Keratinocyte (primary cell): ENCODE data around the gene PDE1A. TPM values are rescaled to one million over a fixed set of nuclear protein-coding genes. Genes with fewer than 3 reads are reported as not detected.

Experiments
- DNase-seq: peaks from one replicate; pipeline ENCODE4 v3.0.0-alpha.2; 2011; ENCODE audit warnings: low read depth, missing footprints, low spot score
- FAIRE-seq: peaks from 2 replicates; lab custom pipeline; 2011; peaks lifted over from hg19 to GRCh38; lab: Jason Lieb, UNC
- H2AFZ ChIP-seq: 2 replicates; pipeline ENCODE4 v1.6.0; 2012; ENCODE audit warnings: low read length, control low read depth, inconsistent platforms; ENCODE audit not compliant: control insufficient read depth
- H3K27ac ChIP-seq: 2 replicates; pipeline ENCODE4 v1.5.1; 2011; ENCODE audit warnings: low read length; ENCODE audit not compliant: control insufficient read depth, insufficient read depth
- H3K27me3 ChIP-seq: 3 replicates; pipeline ENCODE4 v1.6.0; 2011; ENCODE audit warnings: low read length; ENCODE audit not compliant: control insufficient read depth, insufficient read depth; ENCODE audit errors: extremely low read depth
- H3K36me3 ChIP-seq, 2 experiments: 2 replicates in 1 of 2; 3 replicates in 1 of 2; pipeline ENCODE4 v1.5.1; 2011; ENCODE audit warnings: low read length in 2 of 2, mild to moderate bottlenecking in 1 of 2; ENCODE audit not compliant: control insufficient read depth in 2 of 2, insufficient read depth in 2 of 2; ENCODE audit errors: extremely low read depth in 1 of 2
- H3K4me1 ChIP-seq: 3 replicates; pipeline ENCODE4 v1.5.1; 2011; ENCODE audit warnings: low read length; ENCODE audit not compliant: control insufficient read depth, insufficient read depth; ENCODE audit errors: extremely low read depth
- H3K4me2 ChIP-seq: 3 replicates; pipeline ENCODE4 v1.6.0; 2011; ENCODE audit warnings: low read depth, low read length; ENCODE audit not compliant: control insufficient read depth, insufficient read depth; ENCODE audit errors: extremely low read depth
- H3K4me3 ChIP-seq, 3 experiments: fragments of 200-600 bp in 1 of 3; sonication (generic) in 1 of 3; 2 replicates in 2 of 3; 3 replicates in 1 of 3; pipeline ENCODE4 v1.5.1; 2011 to 2016; ENCODE audit warnings: low read length in 3 of 3, mild to moderate bottlenecking in 3 of 3, control low read depth in 2 of 3, inconsistent platforms in 1 of 3, low read depth in 1 of 3, mixed read lengths in 1 of 3, mixed run types in 1 of 3, moderate library complexity in 1 of 3; ENCODE audit not compliant: control insufficient read depth in 2 of 3, insufficient read depth in 2 of 3; ENCODE audit errors: extremely low read depth in 1 of 3
- H3K79me2 ChIP-seq: 2 replicates; pipeline ENCODE4 v1.6.0; 2012; ENCODE audit warnings: low read length; ENCODE audit not compliant: control insufficient read depth, insufficient read depth
- H3K9ac ChIP-seq: 3 replicates; pipeline ENCODE4 v1.6.0; 2011; ENCODE audit warnings: low read length; ENCODE audit not compliant: control insufficient read depth, insufficient read depth; ENCODE audit errors: extremely low read depth
- H3K9me1 ChIP-seq: 3 replicates; pipeline ENCODE4 v1.6.0; 2011; ENCODE audit warnings: low read length; ENCODE audit not compliant: control insufficient read depth, insufficient read depth; ENCODE audit errors: extremely low read depth
- H3K9me3 ChIP-seq: 2 replicates; pipeline ENCODE4 v1.5.1; 2012; ENCODE audit warnings: low read depth, low read length; ENCODE audit not compliant: control insufficient read depth
- H4K20me1 ChIP-seq: 3 replicates; pipeline ENCODE4 v1.6.0; 2011; ENCODE audit warnings: low read length; ENCODE audit not compliant: control insufficient read depth, insufficient read depth; ENCODE audit errors: extremely low read depth
- EZH2 ChIP-seq: IDR thresholded peaks from one replicate; pipeline ENCODE4 v1.6.1; 2012; ENCODE audit warnings: inconsistent platforms, mild to moderate bottlenecking, low read length, moderate library complexity
- dilution Hi-C: fragments of 300-500 bp; cut with MboI; formaldehyde crosslinking; loops from one replicate; pipeline ENCODE4 v1.7.0; 2020; ENCODE audit warnings: low sequenced_read_pairs; ENCODE audit not compliant: extremely low pct_ligation_motif_present
- polyA plus RNA-seq, 5 experiments: library from polyadenylated mRNA; depleted of rRNA in 3 of 5; stranded (reverse) in 3 of 5; stranded (forward) in 1 of 5; unstranded in 1 of 5; fragments of >200 nt; gene quantifications; 1 replicate in 1 of 5; 2 replicates in 3 of 5; 3 replicates in 1 of 5; pipeline versions ENCODE4 v1.2.1 to v1.2.3, GENCODE V29; 2011 to 2012; ENCODE audit warnings: missing spikeins in 2 of 5, low read depth in 1 of 5, low replicate concordance in 1 of 5
- TF ChIP-seq, protein P1 (sequence below), 3 experiments: IDR thresholded peaks in 1 of 3; conservative IDR thresholded peaks in 1 of 3; optimal IDR thresholded peaks in 1 of 3; 2 replicates in 2 of 3; 3 replicates in 1 of 3; pipeline versions ENCODE3 to v1.5.1; 2011; ENCODE audit warnings: low read length in 3 of 3, mild to moderate bottlenecking in 3 of 3, moderate library complexity in 2 of 3, control low read depth in 1 of 3, inconsistent platforms in 1 of 3; ENCODE audit not compliant: insufficient read depth in 2 of 3; ENCODE audit errors: extremely low read depth in 1 of 3

Gene PDE1A
- polyA plus RNA-seq, 1 donor (not counting 4 experiments of a cell fraction or from before 2014, with no cell fraction given) = 0.10 TPM

DNA sequence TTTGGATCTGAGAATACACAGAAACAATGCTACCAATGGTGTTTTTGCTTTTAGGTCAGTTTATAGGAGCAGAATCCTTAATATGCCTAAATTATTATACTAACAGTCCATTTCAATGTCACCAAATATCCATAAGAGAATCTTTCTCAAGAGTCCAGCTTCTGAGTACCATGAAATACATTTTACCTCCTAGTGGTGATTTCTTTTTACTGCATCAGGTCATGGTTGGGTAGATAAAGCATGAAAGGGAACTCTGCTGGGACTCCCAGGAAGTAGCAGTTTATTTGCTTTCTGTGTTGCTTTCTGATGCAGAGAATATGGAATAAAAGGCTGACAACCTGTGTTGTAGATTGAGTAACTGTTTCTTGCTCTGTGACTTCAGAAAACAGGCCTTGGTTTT is 325.6 kb downstream of the PDE1A start:
- no peaks in the 10 kb centered on the region for H3K79me2 ChIP-seq
- H3K9me1 ChIP-seq = no peaks in the 10 kb centered on the region
- H3K4me2 ChIP-seq = no peak overlapping the region
- no peak overlapping the region for H3K27ac ChIP-seq
- H3K9me3 ChIP-seq = no peaks in the 10 kb centered on the region
- H3K4me3 ChIP-seq = no peak overlapping the region
- H4K20me1 ChIP-seq = no peaks in the 10 kb centered on the region
- H3K9ac ChIP-seq = no peak overlapping the region
- FAIRE-seq = no peak
- no peak for DNase-seq
- no peaks in the 10 kb centered on the region for H3K4me1 ChIP-seq
- no peaks in the 10 kb centered on the region for H3K36me3 ChIP-seq
- no peaks in the 10 kb centered on the region for H3K27me3 ChIP-seq
- TF ChIP-seq, protein P1, sequence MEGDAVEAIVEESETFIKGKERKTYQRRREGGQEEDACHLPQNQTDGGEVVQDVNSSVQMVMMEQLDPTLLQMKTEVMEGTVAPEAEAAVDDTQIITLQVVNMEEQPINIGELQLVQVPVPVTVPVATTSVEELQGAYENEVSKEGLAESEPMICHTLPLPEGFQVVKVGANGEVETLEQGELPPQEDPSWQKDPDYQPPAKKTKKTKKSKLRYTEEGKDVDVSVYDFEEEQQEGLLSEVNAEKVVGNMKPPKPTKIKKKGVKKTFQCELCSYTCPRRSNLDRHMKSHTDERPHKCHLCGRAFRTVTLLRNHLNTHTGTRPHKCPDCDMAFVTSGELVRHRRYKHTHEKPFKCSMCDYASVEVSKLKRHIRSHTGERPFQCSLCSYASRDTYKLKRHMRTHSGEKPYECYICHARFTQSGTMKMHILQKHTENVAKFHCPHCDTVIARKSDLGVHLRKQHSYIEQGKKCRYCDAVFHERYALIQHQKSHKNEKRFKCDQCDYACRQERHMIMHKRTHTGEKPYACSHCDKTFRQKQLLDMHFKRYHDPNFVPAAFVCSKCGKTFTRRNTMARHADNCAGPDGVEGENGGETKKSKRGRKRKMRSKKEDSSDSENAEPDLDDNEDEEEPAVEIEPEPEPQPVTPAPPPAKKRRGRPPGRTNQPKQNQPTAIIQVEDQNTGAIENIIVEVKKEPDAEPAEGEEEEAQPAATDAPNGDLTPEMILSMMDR (optimal IDR thresholded peaks at IDR 0.05 in 1 of 3, IDR thresholded peaks at IDR 0.05 in 1 of 3, conservative IDR thresholded peaks at IDR 0.05 in 1 of 3; ENCODE audit: extremely low read depth in 1 of 3, insufficient read depth in 2 of 3, low read length in 3 of 3) = peak in 2 of 3 experiments; percentile 23 to 31
- TF ChIP-seq EZH2 = no peak
- no peak overlapping the region for H2AFZ ChIP-seq
- dilution Hi-C loops = no loop called here

DNA sequence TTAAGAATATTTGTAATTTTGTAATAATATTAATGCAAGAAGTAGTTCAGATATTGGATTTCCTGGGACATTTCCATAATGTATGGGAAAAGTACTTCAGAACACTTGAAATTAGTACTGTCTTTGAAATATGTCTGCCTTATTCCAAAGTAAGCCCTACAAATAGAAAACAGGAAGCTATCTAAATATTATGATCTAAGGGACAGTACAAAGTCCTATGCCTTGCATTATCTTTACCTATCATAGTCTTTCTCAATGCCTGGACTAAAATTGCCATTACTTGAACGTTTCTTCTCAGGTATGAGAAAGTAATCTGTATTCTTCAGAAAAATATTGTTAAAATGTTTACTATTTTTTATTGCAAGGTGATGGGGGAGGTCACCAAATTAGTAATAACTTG is 328.2 kb downstream of the PDE1A start:
- Histone ChIP-seq H3K4me3 (no peak overlapping the region), H3K4me2 (no peak overlapping the region), H3K4me1 (no peaks in the 10 kb centered on the region), H3K27ac (no peak overlapping the region), H3K79me2 (no peaks in the 10 kb centered on the region), H2AFZ (no peak overlapping the region), H3K36me3 (no peaks in the 10 kb centered on the region), H3K9ac (no peak overlapping the region), H3K27me3 (no peaks in the 10 kb centered on the region), H3K9me1 (no peaks in the 10 kb centered on the region), H3K9me3 (no peaks in the 10 kb centered on the region), H4K20me1 (no peaks in the 10 kb centered on the region)
- DNase-seq (no peak), FAIRE-seq (no peak)
- TF ChIP-seq EZH2 = no peak
- TF ChIP-seq, protein P1 (optimal IDR thresholded peaks at IDR 0.05 in 1 of 3, IDR thresholded peaks at IDR 0.05 in 1 of 3, conservative IDR thresholded peaks at IDR 0.05 in 1 of 3; ENCODE audit: extremely low read depth in 1 of 3, insufficient read depth in 2 of 3, low read length in 3 of 3) = no peak
- dilution Hi-C loops = no loop called here
